Measurements from ENCODE around the gene ADRB2.

DNA sequence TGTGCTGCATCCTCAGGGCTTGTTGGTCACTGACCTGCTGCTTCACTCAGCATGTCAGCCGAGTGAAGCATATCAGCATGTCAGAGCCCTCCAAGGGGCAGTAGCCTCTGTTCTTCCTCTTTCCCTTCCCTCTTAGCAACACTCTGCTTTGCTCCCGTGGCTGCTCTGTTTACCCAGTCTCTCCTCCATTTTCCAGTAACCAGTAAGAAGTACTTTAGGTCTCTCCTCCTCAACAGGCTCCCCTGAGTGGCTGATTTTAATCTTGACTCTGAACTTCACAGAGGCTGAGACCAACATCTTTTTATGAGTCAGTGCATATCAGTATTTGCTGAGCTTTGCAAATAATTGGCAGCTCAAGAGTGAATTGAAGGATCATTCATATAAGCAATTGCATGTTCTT, 18.6 kb upstream of the ADRB2 start:
- TF ChIP-seq POLR2A (IDR thresholded peaks at IDR 0.05; ENCODE audit: insufficient read depth in 1 of 2, low read depth in 2 of 2, low read length in 2 of 2) (no peak), MXD4 (CRISPR knock-in tag; IDR thresholded peaks at IDR 0.05) (no peak), ZNF317 (CRISPR knock-in tag; IDR thresholded peaks at IDR 0.05) (no peak), SRSF9 (IDR thresholded peaks at IDR 0.05; ENCODE audit: borderline replicate concordance, insufficient read depth, low read depth, low read length, poor library complexity, severe bottlenecking) (no peak), POLR2AphosphoS5 (IDR thresholded peaks at IDR 0.05; ENCODE audit: low read depth, low read length) (no peak), MTA3 (CRISPR knock-in tag; IDR thresholded peaks at IDR 0.05) (no peak), EED (CRISPR knock-in tag; IDR thresholded peaks at IDR 0.05) (no peak), GTF2F1 (IDR thresholded peaks at IDR 0.05; ENCODE audit: low read length) (no peak)
- TF ChIP-seq, protein P1, sequence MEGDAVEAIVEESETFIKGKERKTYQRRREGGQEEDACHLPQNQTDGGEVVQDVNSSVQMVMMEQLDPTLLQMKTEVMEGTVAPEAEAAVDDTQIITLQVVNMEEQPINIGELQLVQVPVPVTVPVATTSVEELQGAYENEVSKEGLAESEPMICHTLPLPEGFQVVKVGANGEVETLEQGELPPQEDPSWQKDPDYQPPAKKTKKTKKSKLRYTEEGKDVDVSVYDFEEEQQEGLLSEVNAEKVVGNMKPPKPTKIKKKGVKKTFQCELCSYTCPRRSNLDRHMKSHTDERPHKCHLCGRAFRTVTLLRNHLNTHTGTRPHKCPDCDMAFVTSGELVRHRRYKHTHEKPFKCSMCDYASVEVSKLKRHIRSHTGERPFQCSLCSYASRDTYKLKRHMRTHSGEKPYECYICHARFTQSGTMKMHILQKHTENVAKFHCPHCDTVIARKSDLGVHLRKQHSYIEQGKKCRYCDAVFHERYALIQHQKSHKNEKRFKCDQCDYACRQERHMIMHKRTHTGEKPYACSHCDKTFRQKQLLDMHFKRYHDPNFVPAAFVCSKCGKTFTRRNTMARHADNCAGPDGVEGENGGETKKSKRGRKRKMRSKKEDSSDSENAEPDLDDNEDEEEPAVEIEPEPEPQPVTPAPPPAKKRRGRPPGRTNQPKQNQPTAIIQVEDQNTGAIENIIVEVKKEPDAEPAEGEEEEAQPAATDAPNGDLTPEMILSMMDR (CRISPR knock-in tag; IDR thresholded peaks at IDR 0.05) = no peak
- TF ChIP-seq, protein P2, sequence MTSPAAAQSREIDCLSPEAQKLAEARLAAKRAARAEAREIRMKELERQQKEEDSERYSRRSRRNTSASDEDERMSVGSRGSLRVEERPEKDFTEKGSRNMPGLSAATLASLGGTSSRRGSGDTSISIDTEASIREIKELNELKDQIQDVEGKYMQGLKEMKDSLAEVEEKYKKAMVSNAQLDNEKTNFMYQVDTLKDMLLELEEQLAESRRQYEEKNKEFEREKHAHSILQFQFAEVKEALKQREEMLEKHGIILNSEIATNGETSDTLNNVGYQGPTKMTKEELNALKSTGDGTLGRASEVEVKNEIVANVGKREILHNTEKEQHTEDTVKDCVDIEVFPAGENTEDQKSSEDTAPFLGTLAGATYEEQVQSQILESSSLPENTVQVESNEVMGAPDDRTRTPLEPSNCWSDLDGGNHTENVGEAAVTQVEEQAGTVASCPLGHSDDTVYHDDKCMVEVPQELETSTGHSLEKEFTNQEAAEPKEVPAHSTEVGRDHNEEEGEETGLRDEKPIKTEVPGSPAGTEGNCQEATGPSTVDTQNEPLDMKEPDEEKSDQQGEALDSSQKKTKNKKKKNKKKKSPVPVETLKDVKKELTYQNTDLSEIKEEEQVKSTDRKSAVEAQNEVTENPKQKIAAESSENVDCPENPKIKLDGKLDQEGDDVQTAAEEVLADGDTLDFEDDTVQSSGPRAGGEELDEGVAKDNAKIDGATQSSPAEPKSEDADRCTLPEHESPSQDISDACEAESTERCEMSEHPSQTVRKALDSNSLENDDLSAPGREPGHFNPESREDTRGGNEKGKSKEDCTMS (CRISPR knock-in tag; conservative IDR thresholded peaks at IDR 0.05) = no peak

All from HepG2 (cell line).